SH-SY5Y (cell line): ENCODE data around the gene LRRC15.

Experiments
- GATA2 ChIP-seq: IDR thresholded peaks from 2 replicates; pipeline ENCODE4 v1.6.1; 2011; ENCODE audit warnings: mild to moderate bottlenecking, low read depth, low read length
- GATA3 ChIP-seq: IDR thresholded peaks from 2 replicates; pipeline ENCODE4 v1.6.1; 2011; ENCODE audit warnings: low read depth, mild to moderate bottlenecking, low read length, moderate library complexity

Gene LRRC15

GRCh38 chr3:194340757-194341400, 28.7 kb downstream of the LRRC15 start:
- TF ChIP-seq GATA2 (no peak), GATA3 (no peak)

- TF ChIP-seq GATA2 (no peak), GATA3 (no peak)
These were observed 29.7 kb downstream of the LRRC15 start for GRCh38 chr3:194339840-194340239.

GRCh38 chr3:194339356-194339755, 30.2 kb downstream of the LRRC15 start:
- TF ChIP-seq GATA3 (no peak), GATA2 (no peak)

GRCh38 chr3:194337965-194338753, 31.4 kb downstream of the LRRC15 start:
- TF ChIP-seq GATA2: no peak
- TF ChIP-seq GATA3: no peak

GRCh38 chr3:194336601-194337355, 32.8 kb downstream of the LRRC15 start:
- TF ChIP-seq GATA3 (no peak), GATA2 (no peak)

- no peak for TF ChIP-seq GATA3
- TF ChIP-seq GATA2: no peak
These were observed 35.6 kb downstream of the LRRC15 start for GRCh38 chr3:194333981-194334320.

- TF ChIP-seq GATA2 (no peak), GATA3 (no peak)
These were observed 36.1 kb downstream of the LRRC15 start for GRCh38 chr3:194333212-194333980.

GRCh38 chr3:194332858-194333211, 36.7 kb downstream of the LRRC15 start:
- TF ChIP-seq GATA3: no peak
- TF ChIP-seq GATA2: no peak

- no peak for TF ChIP-seq GATA3
- no peak for TF ChIP-seq GATA2
These were observed 39.0 kb downstream of the LRRC15 start for GRCh38 chr3:194330579-194330978.

GRCh38 chr3:194330160-194330559, 39.4 kb downstream of the LRRC15 start:
- TF ChIP-seq GATA2 (no peak), GATA3 (no peak)

GRCh38 chr3:194329583-194329965, 40.0 kb downstream of the LRRC15 start:
- TF ChIP-seq GATA2: no peak
- no peak for TF ChIP-seq GATA3

- TF ChIP-seq GATA3 (no peak), GATA2 (no peak)
These were observed 40.5 kb downstream of the LRRC15 start for GRCh38 chr3:194328942-194329582.

- TF ChIP-seq GATA3: no peak
- no peak for TF ChIP-seq GATA2
These were observed 41.4 kb downstream of the LRRC15 start for GRCh38 chr3:194328053-194328657.
